Stimulated activated naive CD8-positive, alpha-beta T cell treated with anti-CD3 and anti-CD28 coated beads, Interleukin-15, Interleukin-2, amounts not matched to agents 100 U/mL and 50 U/mL, for 24 hours (primary cell): ENCODE measurements around the gene TPH2.

Experiments used
- ATAC-seq: fragments of 150-1000 bp; cut with Tn5 transposase; one replicate; pipeline ENCODE4 v1.10.0; 2021
- DNase-seq: peaks from one replicate; pipeline ENCODE4 v3.0.0; 2021

The TPH2 gene

DNA sequence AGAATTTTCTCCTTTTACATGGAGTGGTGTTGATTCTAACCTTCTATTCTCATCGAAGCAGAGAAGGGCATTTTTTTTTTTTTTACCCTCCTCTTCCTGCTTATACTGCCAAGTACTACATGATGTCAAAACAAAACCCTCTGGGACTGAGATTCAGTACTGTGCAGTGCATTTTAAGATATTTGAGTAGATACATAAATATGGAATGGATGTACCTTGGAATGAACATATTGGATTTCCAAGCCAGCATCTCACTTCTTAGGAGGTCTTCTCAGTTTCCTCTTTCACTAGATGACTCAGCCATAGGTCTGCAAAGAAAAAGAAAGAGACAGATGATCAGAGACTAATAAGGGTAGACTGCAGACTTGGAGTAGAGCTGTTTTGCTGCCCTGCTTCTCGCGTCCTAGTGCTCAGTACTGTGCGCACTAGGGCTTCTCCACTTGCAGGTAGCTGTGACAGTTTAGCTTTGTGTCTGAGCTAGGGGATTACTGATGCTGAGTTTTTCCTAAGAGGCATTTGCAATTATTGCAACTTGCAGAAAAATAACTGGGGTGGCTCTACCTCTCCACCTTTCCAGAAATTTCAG is 20.4 kb downstream of the TPH2 start:
- no peak for ATAC-seq
- DNase-seq = no peak

GRCh38 chr12:71967211-71967610 is 28.6 kb downstream of the TPH2 start:
- DNase-seq = no peak
- no peak for ATAC-seq

DNA sequence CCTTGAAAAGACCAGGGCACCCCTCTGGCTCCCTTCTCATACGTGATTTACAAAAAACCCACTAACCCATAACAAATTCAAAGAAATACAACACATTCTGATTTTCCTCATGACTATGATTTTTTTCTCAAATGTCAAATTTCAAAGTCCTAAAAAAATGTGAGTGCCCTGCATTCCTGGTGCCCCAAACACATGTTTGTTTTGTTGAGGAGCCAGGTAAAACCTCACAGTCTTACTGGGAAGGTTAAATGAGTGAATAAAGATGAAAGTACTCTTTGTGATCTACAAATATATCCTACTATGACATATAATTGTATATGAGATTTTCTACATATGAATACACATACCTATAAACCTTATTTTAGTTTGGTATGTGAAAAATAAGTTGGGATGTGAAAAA is 30.7 kb downstream of the TPH2 start:
- no peak for ATAC-seq
- DNase-seq = no peak

GRCh38 chr12:71970031-71970430 is 31.4 kb downstream of the TPH2 start:
- no peak for ATAC-seq
- no peak for DNase-seq

DNA sequence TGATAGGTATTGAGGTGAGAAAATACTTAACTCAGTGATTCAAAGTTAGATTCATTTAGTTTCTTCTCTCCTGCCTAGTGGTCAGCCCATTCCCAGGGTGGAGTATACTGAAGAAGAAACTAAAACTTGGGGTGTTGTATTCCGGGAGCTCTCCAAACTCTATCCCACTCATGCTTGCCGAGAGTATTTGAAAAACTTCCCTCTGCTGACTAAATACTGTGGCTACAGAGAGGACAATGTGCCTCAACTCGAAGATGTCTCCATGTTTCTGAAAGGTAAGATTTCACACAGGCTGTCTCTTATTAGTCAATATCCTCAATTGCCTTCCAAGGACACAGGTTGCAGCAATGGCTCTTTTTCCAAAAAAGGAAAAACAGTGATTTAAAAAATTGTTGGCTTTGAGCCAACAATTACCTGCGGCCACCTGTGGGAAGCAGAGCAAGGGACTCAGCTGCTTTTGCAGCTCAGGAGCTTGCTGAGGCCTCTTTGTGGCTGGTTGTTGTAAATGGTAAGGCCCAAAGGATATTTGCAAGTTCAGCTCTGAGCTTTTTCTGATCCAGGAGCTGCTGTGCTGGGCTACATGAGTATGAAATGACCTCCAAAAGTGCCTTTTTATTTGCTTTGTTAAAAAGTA is 33.9 kb downstream of the TPH2 start:
- ATAC-seq (no peak), DNase-seq (no peak)

GRCh38 chr12:71973687-71974086 is 35.0 kb downstream of the TPH2 start:
- DNase-seq (no peak), ATAC-seq (no peak)

GRCh38 chr12:71980538-71980937 is 41.9 kb downstream of the TPH2 start:
- no peak for ATAC-seq
- no peak for DNase-seq

GRCh38 chr12:71981149-71981548 is 42.5 kb downstream of the TPH2 start:
- DNase-seq (no peak), ATAC-seq (no peak)

- DNase-seq (no peak), ATAC-seq (no peak)
These were observed 56.1 kb downstream of the TPH2 start for GRCh38 chr12:71994715-71995114.

- DNase-seq = no peak
- ATAC-seq = peak; percentile 49
These were observed 61.1 kb downstream of the TPH2 start for GRCh38 chr12:71999795-72000194.

DNA sequence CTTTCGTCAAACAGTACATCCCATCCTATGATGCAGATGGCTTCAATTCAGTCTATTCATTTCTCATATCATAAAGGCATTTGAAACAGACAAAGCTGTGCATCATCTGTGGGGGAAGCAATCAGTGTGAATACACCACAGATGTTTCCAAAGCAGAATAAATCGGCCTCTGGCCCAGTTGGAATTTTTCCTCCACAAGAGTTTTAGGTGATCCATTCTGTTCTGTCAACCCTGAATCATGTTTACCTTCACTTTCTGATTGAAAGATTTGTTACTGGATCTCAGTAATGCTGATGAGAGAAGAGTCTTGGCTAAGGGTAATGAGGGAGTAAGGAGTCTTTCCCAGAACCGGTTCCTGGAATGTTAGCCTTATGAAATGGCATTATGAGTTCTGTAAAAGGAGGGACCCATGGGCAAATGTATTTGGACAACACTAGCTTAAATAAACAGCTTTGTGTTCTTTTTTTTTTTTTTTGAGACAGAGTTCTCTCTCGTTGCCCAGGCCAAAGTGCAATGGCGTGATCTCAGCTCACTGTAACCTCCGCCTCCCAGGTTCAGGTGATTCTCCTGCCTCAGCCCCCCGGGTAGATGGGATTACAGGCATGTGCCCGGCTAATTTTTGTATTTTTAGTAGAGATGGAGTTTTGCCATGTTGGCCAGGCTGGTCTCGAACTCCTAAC is 62.5 kb downstream of the TPH2 start:
- ATAC-seq (no peak), DNase-seq (no peak)

- no peak for DNase-seq
- ATAC-seq = no peak
These were observed 68.1 kb downstream of the TPH2 start for GRCh38 chr12:72006766-72007165.

GRCh38 chr12:72010356-72010755 is 71.7 kb downstream of the TPH2 start:
- DNase-seq (no peak), ATAC-seq (no peak)

DNA sequence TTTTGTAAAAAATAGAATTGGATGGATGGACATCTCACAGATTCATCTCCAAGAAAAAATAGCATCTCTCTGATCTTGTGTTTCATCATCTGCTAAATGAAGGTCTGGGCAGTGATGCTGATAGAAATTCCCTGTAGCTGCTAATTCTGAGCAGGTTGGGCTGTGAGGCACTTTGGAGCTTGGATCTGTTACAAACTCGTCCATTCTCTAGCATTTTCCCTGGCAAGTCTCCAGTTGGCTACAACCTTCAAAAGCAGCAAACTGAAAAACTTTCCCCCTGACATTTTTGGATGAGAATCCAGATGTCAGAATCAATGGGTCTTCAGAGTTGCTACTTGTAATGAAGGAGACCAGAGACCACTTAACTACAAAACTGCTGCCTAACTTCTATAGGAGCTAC is 72.7 kb downstream of the TPH2 start:
- DNase-seq (no peak), ATAC-seq (no peak)

GRCh38 chr12:72012874-72013273 is 74.2 kb downstream of the TPH2 start:
- DNase-seq (no peak), ATAC-seq (no peak)

- no peak for DNase-seq
- no peak for ATAC-seq
These were observed 77.2 kb downstream of the TPH2 start for GRCh38 chr12:72015895-72016294.

DNA sequence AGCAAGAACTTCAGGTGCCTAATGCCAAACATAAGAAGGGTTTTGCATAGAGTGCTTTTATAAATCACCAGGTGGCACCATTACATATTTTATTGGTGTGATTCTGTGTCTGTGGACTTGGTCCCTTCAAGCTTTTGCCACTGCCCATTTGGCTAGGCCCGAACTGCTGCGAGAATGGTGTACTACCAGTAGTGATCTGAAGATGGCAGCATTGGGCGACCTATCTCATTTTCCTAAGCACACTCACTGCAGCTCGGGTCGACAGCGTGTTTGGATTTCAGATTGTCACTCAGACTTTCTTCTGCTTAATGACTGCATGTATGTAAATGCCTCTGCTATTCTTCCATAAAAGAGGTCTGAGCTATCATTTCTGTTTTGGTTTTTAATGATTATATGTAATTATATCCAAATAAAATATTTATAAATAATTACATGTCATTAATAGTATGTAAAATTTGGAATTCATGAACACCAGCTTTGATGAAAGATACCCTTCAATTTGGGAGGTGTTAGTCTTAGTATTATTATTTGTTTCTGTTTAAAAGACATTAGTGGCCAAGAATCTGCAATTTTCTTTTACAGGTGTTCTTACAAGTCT is 78.5 kb downstream of the TPH2 start:
- DNase-seq = peak; percentile 63
- ATAC-seq = peak; percentile 79

DNA sequence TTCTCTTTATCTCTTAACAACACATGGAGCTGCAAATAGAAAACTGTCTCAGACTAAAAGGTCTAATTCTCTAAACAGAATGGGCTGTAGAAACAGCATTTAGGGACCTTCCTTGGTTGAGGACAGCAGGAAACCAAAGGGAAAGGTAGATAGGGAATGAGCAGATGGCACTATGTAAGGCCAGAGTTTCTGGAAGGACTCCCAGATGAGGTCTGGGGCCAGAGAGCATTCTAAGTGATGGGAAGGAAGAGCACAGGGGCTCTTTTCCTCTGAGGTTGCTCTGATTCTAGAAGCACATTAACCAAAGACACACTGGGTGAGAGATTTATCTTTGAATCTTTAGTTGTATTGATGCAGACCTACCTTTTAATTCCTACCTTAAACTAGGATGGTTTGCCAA is 79.4 kb downstream of the TPH2 start:
- ATAC-seq (no peak), DNase-seq (no peak)

GRCh38 chr12:72024613-72025012 is 86.0 kb downstream of the TPH2 start:
- ATAC-seq (no peak), DNase-seq (no peak)

- ATAC-seq = no peak
- DNase-seq = no peak
These were observed 86.9 kb downstream of the TPH2 start for GRCh38 chr12:72025524-72025923.

GRCh38 chr12:72028966-72029365 is 90.3 kb downstream of the TPH2 start:
- ATAC-seq = no peak
- no peak for DNase-seq

- DNase-seq = no peak
- no peak for ATAC-seq
These were observed 91.6 kb downstream of the TPH2 start for GRCh38 chr12:72030277-72030676.

GRCh38 chr12:72031066-72031465 is 92.4 kb downstream of the TPH2 start:
- ATAC-seq (no peak), DNase-seq (no peak)

DNA sequence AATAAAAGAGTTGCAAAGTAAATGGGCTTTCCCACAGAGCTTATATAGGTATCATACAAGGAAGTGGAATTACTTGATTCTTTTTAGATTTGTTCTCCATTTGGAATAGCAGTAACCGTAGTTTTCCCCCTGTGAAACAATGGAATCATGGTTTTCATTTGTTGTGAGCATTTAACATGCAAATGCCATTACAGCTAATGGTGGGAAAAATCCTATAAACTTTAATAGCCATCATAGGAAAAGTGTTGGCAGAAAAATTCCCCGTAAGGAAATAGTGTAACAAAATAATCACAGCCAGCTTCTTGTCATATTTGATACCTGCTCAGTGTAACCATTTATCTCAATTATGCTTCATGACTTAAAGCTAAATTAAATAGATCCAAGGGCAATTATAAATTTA is 95.3 kb downstream of the TPH2 start:
- DNase-seq = no peak
- ATAC-seq = no peak
